Urothelium cell line (cell line): ENCODE measurements around the gene DVL3.
"Not testable (repeated sequence)": the region's sequence is repeated elsewhere in the genome, so short reads cannot be mapped to it uniquely, and the experiment has no call there.

Experiments
- DNase-seq: peaks from one replicate; pipeline ENCODE4 v3.0.0; 2011; ENCODE audit warnings: low spot score, mixed read lengths
- FAIRE-seq: peaks from 2 replicates; lab custom pipeline; 2011; peaks lifted over from hg19 to GRCh38; lab: Jason Lieb, UNC

DVL3 gene

GRCh38 chr3:184155644-184156521, 706 bp downstream of the DVL3 start:
- FAIRE-seq (no peak), DNase-seq (no peak)

- FAIRE-seq, result no peak
Measured at GRCh38 chr3:184156522-184156955, 1.4 kb downstream of the DVL3 start.

GRCh38 chr3:184157206-184157605, 2.0 kb downstream of the DVL3 start:
- FAIRE-seq, result no peak
- no peak for DNase-seq

More at GRCh38 chr3:184156522-184156955, 1.4 kb downstream of the DVL3 start:
- no peak for DNase-seq

- no peak for DNase-seq
- FAIRE-seq, result no peak
Measured at GRCh38 chr3:184158404-184158803, 3.2 kb downstream of the DVL3 start.

GRCh38 chr3:184160456-184160855, 5.3 kb downstream of the DVL3 start:
- DNase-seq (no peak), FAIRE-seq (no peak)

GRCh38 chr3:184162571-184163070, 7.4 kb downstream of the DVL3 start:
- peak; percentile 78 for FAIRE-seq
- not testable (repeated sequence) for DNase-seq

GRCh38 chr3:184164648-184165330, 9.6 kb downstream of the DVL3 start:
- FAIRE-seq (no peak), DNase-seq (no peak)

GRCh38 chr3:184165543-184165942, 10.4 kb downstream of the DVL3 start:
- DNase-seq (no peak), FAIRE-seq (no peak)

- FAIRE-seq, result no peak
- DNase-seq, result no peak
Measured at GRCh38 chr3:184166671-184167070, 11.5 kb downstream of the DVL3 start.

GRCh38 chr3:184167786-184168185, 12.6 kb downstream of the DVL3 start:
- no peak for DNase-seq
- no peak for FAIRE-seq

- DNase-seq (no peak), FAIRE-seq (no peak)
Measured at GRCh38 chr3:184168363-184169120, 13.4 kb downstream of the DVL3 start.

- FAIRE-seq, result no peak
- DNase-seq, result no peak
Measured at GRCh38 chr3:184169896-184170875, 15.0 kb downstream of the DVL3 start.

- FAIRE-seq, result no peak
Measured at GRCh38 chr3:184171562-184171961, 16.4 kb downstream of the DVL3 start.

GRCh38 chr3:184172681-184173373, 17.6 kb downstream of the DVL3 start:
- DNase-seq, result no peak
- FAIRE-seq, result no peak

More at GRCh38 chr3:184171562-184171961, 16.4 kb downstream of the DVL3 start:
- no peak for DNase-seq

- no peak for FAIRE-seq
- DNase-seq, result no peak
Measured at GRCh38 chr3:184173374-184173722, 18.2 kb downstream of the DVL3 start.

- no peak for FAIRE-seq
Measured at GRCh38 chr3:184174284-184174645, 19.1 kb downstream of the DVL3 start.

GRCh38 chr3:184174646-184175492, 19.7 kb downstream of the DVL3 start, which contains the start of gene AP2M1:
TSS of gene AP2M1 (plus strand) at chr3:184174855. CDS start at chr3:184176994, 2,139 bp downstream.
- DNase-seq, result peak; percentile 97
- FAIRE-seq, result no peak

More at GRCh38 chr3:184174284-184174645, 19.1 kb downstream of the DVL3 start:
- DNase-seq, result no peak

- DNase-seq (no peak), FAIRE-seq (no peak)
Measured at GRCh38 chr3:184175506-184175905, 20.3 kb downstream of the DVL3 start.
